K562 (cell line): Measurements from ENCODE around the gene FMNL3. TPM values are rescaled to one million over a fixed set of nuclear protein-coding genes. Genes with fewer than 3 reads are reported as not detected.

Experiments
- ARID1B ChIP-seq: fragments of 450-650 bp; IDR thresholded peaks from 2 replicates; pipeline ENCODE4 v1.6.1; 2016; ENCODE audit warnings: antibody characterized with exemption, mild to moderate bottlenecking, inconsistent platforms
- BDP1 ChIP-seq: IDR thresholded peaks from 3 replicates; pipeline ENCODE4 v1.6.1; 2011; ENCODE audit not compliant: insufficient read length, insufficient read depth
- CEBPG ChIP-seq, 3 experiments: fragments of 200-800 bp in 1 of 3; sonication (Bioruptor generic) in 1 of 3; sonication (generic) in 1 of 3; formaldehyde crosslinking in 1 of 3; IDR thresholded peaks in 2 of 3; conservative IDR thresholded peaks in 1 of 3; 2 replicates each; pipeline versions ENCODE4 v1.6.1 to v1.8.0; 2016 to 2022; ENCODE audit warnings: missing compliant biosample characterization in 2 of 3, missing genetic modification characterization in 2 of 3, mild to moderate bottlenecking in 1 of 3, missing genetic modification reagents in 1 of 3
- COPS2 ChIP-seq: fragments of 450-650 bp; conservative IDR thresholded peaks from 2 replicates; pipeline ENCODE4 v1.6.1; 2016; ENCODE audit warnings: mild to moderate bottlenecking, moderate library complexity
- CSDE1 ChIP-seq, 2 experiments: fragments of 450-650 bp; IDR thresholded peaks; 2 replicates each; pipeline ENCODE4 v1.6.1; 2016; ENCODE audit warnings: mild to moderate bottlenecking in 1 of 2
- FOS ChIP-seq: IDR thresholded peaks from 3 replicates; pipeline ENCODE4 v1.6.1; 2011; ENCODE audit not compliant: insufficient read length; ENCODE audit errors: extremely low read depth
- HNRNPK ChIP-seq: fragments of 200-400 bp; formaldehyde crosslinking; IDR thresholded peaks from one replicate; pipeline ENCODE4 v1.6.1; 2018; ENCODE audit warnings: mild to moderate bottlenecking, low read depth, low read length; ENCODE audit not compliant: poor library complexity, severe bottlenecking
- KDM1A ChIP-seq, 2 experiments: fragments of 450-650 bp; IDR thresholded peaks; 2 replicates each; pipeline ENCODE4 v1.6.1; 2016; ENCODE audit warnings: mild to moderate bottlenecking in 2 of 2
- PHB2 ChIP-seq: fragments of 450-650 bp; IDR thresholded peaks from 2 replicates; pipeline ENCODE4 v1.6.1; 2017; ENCODE audit warnings: low read depth
- SMAD2 ChIP-seq: fragments of 150-350 bp; IDR thresholded peaks from 2 replicates; pipeline ENCODE4 v1.6.1; 2014; ENCODE audit warnings: low read depth, mild to moderate bottlenecking, low read length
- TCF7L2 ChIP-seq: fragments of 150-350 bp; IDR thresholded peaks from 2 replicates; pipeline ENCODE4 v1.6.1; 2016; ENCODE audit warnings: low read depth, mild to moderate bottlenecking, low read length, moderate library complexity
- ZFP36 ChIP-seq: fragments of 150-350 bp; IDR thresholded peaks from 2 replicates; pipeline ENCODE4 v1.6.1; 2018; ENCODE audit warnings: low read length, low read depth; ENCODE audit not compliant: partially characterized antibody
- ZNF165 ChIP-seq: fragments of 250-450 bp; sonication (Bioruptor Pico); IDR thresholded peaks from 2 replicates; pipeline ENCODE4 v1.4.0; 2020; ENCODE audit warnings: borderline replicate concordance
- polyA plus RNA-seq, 8 experiments: library from polyadenylated mRNA; depleted of rRNA in 4 of 8; stranded (reverse) in 5 of 8; unstranded in 3 of 8; fragments of >200 nt; fragmentation: Nextera tagmentation in 2 of 8; fragmentation: Illumina TruSeq in 1 of 8; extraction: Ambion mirVana in 2 of 8; extraction: Trizol in 1 of 8; gene quantifications; 2 replicates each; pipeline versions ENCODE4 v1.2.1 to v1.2.3, GENCODE V29; 2011 to 2014; ENCODE audit warnings: inconsistent platforms in 1 of 8, missing spikeins in 1 of 8
- total RNA-seq, 7 experiments: library from RNA; depleted of rRNA in 6 of 7; stranded (reverse); fragments of >200 nt in 6 of 7; fragmentation: Illumina TruSeq in 2 of 7; extraction: Trizol in 2 of 7; gene quantifications; 2 replicates each; pipeline versions ENCODE4 v1.2.1 to v1.2.3, GENCODE V29; 2011 to 2021; ENCODE audit warnings: low replicate concordance in 1 of 7
- TF ChIP-seq, protein P1 (sequence below): fragments of 200-800 bp; sonication (Bioruptor generic); IDR thresholded peaks from 2 replicates; pipeline ENCODE4 v1.6.1; 2017; ENCODE audit warnings: missing genetic modification characterization, missing compliant biosample characterization
- TF ChIP-seq, protein P2 (sequence below), 2 experiments: fragments of 250-450 bp in 1 of 2; fragments of 450-650 bp in 1 of 2; sonication (Bioruptor Pico) in 1 of 2; IDR thresholded peaks; 2 replicates each; pipeline versions ENCODE4 v1.6.1 to v1.8.0; 2016 to 2021; ENCODE audit warnings: mild to moderate bottlenecking in 2 of 2, moderate library complexity in 2 of 2, missing compliant biosample characterization in 1 of 2, missing genetic modification characterization in 1 of 2
- TF ChIP-seq, protein P3 (sequence below): fragments of 450-650 bp; IDR thresholded peaks from 2 replicates; pipeline ENCODE4 v1.6.1; 2016; ENCODE audit warnings: missing biosample characterization, missing genetic modification characterization
- TF ChIP-seq, protein P4 (sequence below): sonication (generic); formaldehyde crosslinking; IDR thresholded peaks from 2 replicates; pipeline ENCODE4 v1.8.1; 2023; ENCODE audit warnings: mild to moderate bottlenecking, missing genetic modification reagents
- TF ChIP-seq, protein P5 (sequence below): sonication (generic); formaldehyde crosslinking; IDR thresholded peaks from 2 replicates; pipeline ENCODE4 v1.8.1; 2023; ENCODE audit warnings: mild to moderate bottlenecking, missing genetic modification reagents

The FMNL3 gene
- total and polyA plus RNA-seq, 9 of the 15 experiments (the other 6 are each of a cell fraction or from before 2014, with no cell fraction given) = 0.49 to 14.4 (median 6.8) TPM

DNA sequence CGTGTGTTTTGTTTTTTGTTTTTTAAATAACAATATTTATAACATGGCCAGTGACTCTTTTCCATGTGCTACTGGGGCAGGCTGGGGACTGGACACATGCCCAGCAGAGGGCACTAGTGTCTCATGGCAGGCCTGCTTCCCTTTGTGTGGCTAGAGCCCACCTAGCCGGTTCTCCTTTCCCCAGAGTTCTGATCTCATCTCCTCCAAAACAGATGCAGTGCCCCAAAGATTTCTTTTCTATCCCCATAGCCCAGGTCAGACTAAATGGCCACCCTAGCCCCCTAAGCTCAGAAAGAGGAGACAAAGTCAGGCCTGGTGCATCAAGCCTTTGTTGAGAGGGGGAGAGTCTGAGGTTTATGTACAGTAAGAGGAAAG, 62.6 kb downstream of the FMNL3 start (continued):
- TF ChIP-seq, protein P1, sequence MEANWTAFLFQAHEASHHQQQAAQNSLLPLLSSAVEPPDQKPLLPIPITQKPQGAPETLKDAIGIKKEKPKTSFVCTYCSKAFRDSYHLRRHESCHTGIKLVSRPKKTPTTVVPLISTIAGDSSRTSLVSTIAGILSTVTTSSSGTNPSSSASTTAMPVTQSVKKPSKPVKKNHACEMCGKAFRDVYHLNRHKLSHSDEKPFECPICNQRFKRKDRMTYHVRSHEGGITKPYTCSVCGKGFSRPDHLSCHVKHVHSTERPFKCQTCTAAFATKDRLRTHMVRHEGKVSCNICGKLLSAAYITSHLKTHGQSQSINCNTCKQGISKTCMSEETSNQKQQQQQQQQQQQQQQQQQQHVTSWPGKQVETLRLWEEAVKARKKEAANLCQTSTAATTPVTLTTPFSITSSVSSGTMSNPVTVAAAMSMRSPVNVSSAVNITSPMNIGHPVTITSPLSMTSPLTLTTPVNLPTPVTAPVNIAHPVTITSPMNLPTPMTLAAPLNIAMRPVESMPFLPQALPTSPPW = peak; percentile 55
- no peak for TF ChIP-seq TCF7L2
- no peak for TF ChIP-seq HNRNPK
- TF ChIP-seq SMAD2 = no peak
- no peak for TF ChIP-seq PHB2
- no peak for TF ChIP-seq KDM1A (IDR thresholded peaks at IDR 0.05)
- TF ChIP-seq FOS = no peak
- TF ChIP-seq, protein P2, sequence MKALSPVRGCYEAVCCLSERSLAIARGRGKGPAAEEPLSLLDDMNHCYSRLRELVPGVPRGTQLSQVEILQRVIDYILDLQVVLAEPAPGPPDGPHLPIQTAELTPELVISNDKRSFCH (CRISPR knock-in tag; IDR thresholded peaks at IDR 0.05) = no peak
- TF ChIP-seq, protein P2 (tag; IDR thresholded peaks at IDR 0.05) = no peak
- no peak for TF ChIP-seq COPS2
- TF ChIP-seq, protein P3, sequence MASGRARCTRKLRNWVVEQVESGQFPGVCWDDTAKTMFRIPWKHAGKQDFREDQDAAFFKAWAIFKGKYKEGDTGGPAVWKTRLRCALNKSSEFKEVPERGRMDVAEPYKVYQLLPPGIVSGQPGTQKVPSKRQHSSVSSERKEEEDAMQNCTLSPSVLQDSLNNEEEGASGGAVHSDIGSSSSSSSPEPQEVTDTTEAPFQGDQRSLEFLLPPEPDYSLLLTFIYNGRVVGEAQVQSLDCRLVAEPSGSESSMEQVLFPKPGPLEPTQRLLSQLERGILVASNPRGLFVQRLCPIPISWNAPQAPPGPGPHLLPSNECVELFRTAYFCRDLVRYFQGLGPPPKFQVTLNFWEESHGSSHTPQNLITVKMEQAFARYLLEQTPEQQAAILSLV (tag) = no peak
- no peak for TF ChIP-seq ARID1B
- TF ChIP-seq, protein P4, sequence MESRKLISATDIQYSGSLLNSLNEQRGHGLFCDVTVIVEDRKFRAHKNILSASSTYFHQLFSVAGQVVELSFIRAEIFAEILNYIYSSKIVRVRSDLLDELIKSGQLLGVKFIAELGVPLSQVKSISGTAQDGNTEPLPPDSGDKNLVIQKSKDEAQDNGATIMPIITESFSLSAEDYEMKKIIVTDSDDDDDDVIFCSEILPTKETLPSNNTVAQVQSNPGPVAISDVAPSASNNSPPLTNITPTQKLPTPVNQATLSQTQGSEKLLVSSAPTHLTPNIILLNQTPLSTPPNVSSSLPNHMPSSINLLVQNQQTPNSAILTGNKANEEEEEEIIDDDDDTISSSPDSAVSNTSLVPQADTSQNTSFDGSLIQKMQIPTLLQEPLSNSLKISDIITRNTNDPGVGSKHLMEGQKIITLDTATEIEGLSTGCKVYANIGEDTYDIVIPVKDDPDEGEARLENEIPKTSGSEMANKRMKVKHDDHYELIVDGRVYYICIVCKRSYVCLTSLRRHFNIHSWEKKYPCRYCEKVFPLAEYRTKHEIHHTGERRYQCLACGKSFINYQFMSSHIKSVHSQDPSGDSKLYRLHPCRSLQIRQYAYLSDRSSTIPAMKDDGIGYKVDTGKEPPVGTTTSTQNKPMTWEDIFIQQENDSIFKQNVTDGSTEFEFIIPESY = no peak
- no peak for TF ChIP-seq CSDE1 (IDR thresholded peaks at IDR 0.05)
- no peak for TF ChIP-seq ZNF165 (CRISPR knock-in tag)
- TF ChIP-seq ZFP36 = no peak
- TF ChIP-seq CEBPG (CRISPR knock-in tag; IDR thresholded peaks at IDR 0.05) = no peak
- no peak for TF ChIP-seq CEBPG (tag; conservative IDR thresholded peaks at IDR 0.05 in 1 of 2, IDR thresholded peaks at IDR 0.05 in 1 of 2)
- TF ChIP-seq, protein P5, sequence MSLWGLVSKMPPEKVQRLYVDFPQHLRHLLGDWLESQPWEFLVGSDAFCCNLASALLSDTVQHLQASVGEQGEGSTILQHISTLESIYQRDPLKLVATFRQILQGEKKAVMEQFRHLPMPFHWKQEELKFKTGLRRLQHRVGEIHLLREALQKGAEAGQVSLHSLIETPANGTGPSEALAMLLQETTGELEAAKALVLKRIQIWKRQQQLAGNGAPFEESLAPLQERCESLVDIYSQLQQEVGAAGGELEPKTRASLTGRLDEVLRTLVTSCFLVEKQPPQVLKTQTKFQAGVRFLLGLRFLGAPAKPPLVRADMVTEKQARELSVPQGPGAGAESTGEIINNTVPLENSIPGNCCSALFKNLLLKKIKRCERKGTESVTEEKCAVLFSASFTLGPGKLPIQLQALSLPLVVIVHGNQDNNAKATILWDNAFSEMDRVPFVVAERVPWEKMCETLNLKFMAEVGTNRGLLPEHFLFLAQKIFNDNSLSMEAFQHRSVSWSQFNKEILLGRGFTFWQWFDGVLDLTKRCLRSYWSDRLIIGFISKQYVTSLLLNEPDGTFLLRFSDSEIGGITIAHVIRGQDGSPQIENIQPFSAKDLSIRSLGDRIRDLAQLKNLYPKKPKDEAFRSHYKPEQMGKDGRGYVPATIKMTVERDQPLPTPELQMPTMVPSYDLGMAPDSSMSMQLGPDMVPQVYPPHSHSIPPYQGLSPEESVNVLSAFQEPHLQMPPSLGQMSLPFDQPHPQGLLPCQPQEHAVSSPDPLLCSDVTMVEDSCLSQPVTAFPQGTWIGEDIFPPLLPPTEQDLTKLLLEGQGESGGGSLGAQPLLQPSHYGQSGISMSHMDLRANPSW (CRISPR knock-in tag) = no peak
- TF ChIP-seq BDP1 = no peak
